Measurements from ENCODE around the gene DOCK9.

DOCK9 gene

DNA sequence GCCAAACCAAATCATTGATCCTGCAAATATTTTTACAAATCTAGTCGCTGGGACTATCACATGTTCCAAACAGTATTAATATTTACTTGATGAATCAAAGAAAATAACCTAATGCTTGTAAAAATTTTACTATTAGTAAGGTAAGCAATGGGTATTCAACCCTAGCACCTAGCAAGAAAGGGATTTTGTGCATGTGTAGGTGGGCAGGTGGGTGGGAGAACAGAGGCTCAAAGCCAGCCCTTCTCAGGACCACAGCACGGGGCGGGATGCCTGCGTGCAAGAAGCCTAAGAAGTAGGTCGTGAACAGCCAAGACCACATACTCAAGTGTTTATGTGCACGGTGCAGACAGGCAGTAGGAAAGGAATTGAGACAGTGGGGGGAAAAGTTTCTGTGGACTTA is 26.6 kb downstream of the DOCK9 start:
- Mint-ChIP-seq H3K9me3 (no peaks in the 10 kb centered on the region), H3K4me1 (peaks cover 51% of the 10 kb centered on the region), H3K27me3 (no peaks in the 10 kb centered on the region)

DNA sequence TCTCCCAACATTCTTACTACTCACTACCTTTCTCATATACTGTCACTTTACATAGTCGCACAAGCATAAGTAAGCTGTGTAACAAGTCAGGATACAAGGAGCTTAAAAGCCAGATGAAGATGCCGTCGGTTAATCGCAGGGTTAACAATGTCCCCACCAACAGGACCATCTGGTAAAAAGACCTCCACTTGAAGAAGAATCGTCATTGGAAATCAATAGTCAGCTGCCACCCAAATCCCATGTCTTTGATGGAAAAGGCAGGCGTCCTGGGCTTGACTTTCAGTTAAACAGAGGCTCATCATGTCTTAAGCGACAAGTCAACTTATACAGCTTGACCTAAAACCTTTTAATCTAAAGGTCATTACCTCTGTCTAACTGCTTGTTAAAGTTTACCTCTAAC is 27.2 kb downstream of the DOCK9 start:
- H3K4me1 Mint-ChIP-seq = peaks cover 56% of the 10 kb centered on the region
- H3K36me3 Mint-ChIP-seq = peaks cover 22% of the 10 kb centered on the region
- no peak overlapping the region for H3K4me3 Mint-ChIP-seq
- H3K9me3 Mint-ChIP-seq = no peaks in the 10 kb centered on the region
- H3K27ac Mint-ChIP-seq = no peak overlapping the region
- no peaks in the 10 kb centered on the region for H3K27me3 Mint-ChIP-seq

More for the DNA sequence above, 26.6 kb downstream of the DOCK9 start:
- H3K27ac Mint-ChIP-seq = no peak overlapping the region
- peaks cover 22% of the 10 kb centered on the region for H3K36me3 Mint-ChIP-seq
- no peak overlapping the region for H3K4me3 Mint-ChIP-seq

- no peaks in the 10 kb centered on the region for H3K9me3 Mint-ChIP-seq
- H3K4me3 Mint-ChIP-seq = no peak overlapping the region
- H3K27me3 Mint-ChIP-seq = no peaks in the 10 kb centered on the region
- H3K36me3 Mint-ChIP-seq = peaks cover 16% of the 10 kb centered on the region
- H3K4me1 Mint-ChIP-seq = peaks cover 67% of the 10 kb centered on the region
- H3K27ac Mint-ChIP-seq = peak overlapping the region; percentile 35
These were observed 29.9 kb downstream of the DOCK9 start for GRCh38 chr13:98947925-98948324.

DNA sequence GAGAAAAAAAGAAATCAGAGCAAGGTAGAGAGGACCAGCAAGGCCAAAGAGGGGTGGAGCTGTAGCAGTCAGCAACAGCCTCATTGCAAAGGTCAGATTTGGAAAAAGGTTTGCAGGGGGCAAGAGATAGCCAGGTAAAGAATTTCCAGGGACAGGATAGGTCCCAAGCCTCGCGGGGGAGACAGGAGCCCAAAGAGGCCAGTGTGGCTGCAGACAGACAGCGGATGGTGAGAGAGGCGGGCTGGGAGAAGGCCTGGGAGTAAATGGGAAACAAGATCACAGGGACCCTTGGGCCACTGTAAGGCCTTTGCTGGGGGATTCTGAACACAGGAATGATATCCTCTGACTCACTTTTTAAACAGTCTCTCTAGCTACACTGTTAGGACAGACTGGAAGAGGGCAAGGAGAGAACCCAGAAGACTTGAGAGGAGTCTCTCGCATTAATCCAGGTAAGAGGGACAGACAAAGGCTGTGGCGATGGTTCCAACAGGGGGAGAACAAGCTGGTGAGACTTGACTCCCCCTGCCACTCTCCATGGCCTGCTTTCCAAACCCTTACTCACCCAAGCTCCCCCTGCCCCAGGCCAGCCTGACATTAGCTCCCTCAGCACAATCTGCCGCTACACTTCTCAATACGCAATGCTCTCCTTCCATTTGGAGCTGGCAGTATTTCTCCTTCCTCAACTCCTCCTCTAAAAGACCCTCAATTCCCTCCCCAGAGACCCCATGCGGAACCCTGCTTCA is 31.8 kb downstream of the DOCK9 start:
- no peak overlapping the region for H3K4me3 Mint-ChIP-seq
- H3K36me3 Mint-ChIP-seq = peaks cover 11% of the 10 kb centered on the region
- H3K4me1 Mint-ChIP-seq = peaks cover 71% of the 10 kb centered on the region
- peak overlapping the region; percentile 36 for H3K27ac Mint-ChIP-seq
- no peaks in the 10 kb centered on the region for H3K9me3 Mint-ChIP-seq
- H3K27me3 Mint-ChIP-seq = no peaks in the 10 kb centered on the region

- no peak overlapping the region for H3K27ac Mint-ChIP-seq
- peaks cover 7% of the 10 kb centered on the region for H3K36me3 Mint-ChIP-seq
- H3K27me3 Mint-ChIP-seq = no peaks in the 10 kb centered on the region
- no peaks in the 10 kb centered on the region for H3K9me3 Mint-ChIP-seq
- H3K4me3 Mint-ChIP-seq = no peak overlapping the region
- peaks cover 74% of the 10 kb centered on the region for H3K4me1 Mint-ChIP-seq
These were observed 33.5 kb downstream of the DOCK9 start for GRCh38 chr13:98944336-98944735.

- peaks cover 5% of the 10 kb centered on the region for H3K36me3 Mint-ChIP-seq
- no peak overlapping the region for H3K27ac Mint-ChIP-seq
- no peaks in the 10 kb centered on the region for H3K27me3 Mint-ChIP-seq
- H3K4me3 Mint-ChIP-seq = no peak overlapping the region
- peaks cover 74% of the 10 kb centered on the region for H3K4me1 Mint-ChIP-seq
- H3K9me3 Mint-ChIP-seq = no peaks in the 10 kb centered on the region
These were observed 34.9 kb downstream of the DOCK9 start for GRCh38 chr13:98942997-98943396.

- Mint-ChIP-seq H3K27ac (no peak overlapping the region), H3K9me3 (no peaks in the 10 kb centered on the region), H3K36me3 (peaks cover 5% of the 10 kb centered on the region), H3K4me3 (no peak overlapping the region), H3K27me3 (no peaks in the 10 kb centered on the region), H3K4me1 (peaks cover 74% of the 10 kb centered on the region)
These were observed 35.4 kb downstream of the DOCK9 start for GRCh38 chr13:98942485-98942884.

- Mint-ChIP-seq H3K27me3 (no peaks in the 10 kb centered on the region), H3K4me1 (peaks cover 74% of the 10 kb centered on the region), H3K27ac (no peak overlapping the region), H3K36me3 (peaks cover 5% of the 10 kb centered on the region), H3K4me3 (no peak overlapping the region), H3K9me3 (no peaks in the 10 kb centered on the region)
These were observed 36.3 kb downstream of the DOCK9 start for GRCh38 chr13:98941536-98941935.

DNA sequence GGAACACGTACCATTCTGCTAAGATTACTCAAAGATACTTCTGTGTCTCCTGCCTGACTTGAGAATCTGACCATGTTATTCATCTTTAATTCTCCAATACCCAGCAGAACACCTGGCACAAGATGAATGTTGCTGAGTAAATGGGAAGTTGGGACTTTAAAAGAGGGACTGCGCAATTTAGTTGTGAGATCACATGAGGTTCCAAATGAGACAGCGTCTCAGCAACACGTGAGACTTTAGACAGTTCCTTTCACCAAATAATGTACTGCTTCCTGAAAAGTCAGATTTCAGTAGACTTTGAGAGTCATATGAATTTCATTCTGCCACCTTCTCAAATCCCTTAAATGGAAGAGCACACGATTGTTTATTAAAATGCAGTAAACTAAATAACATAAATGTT is 36.7 kb downstream of the DOCK9 start:
- H3K36me3 Mint-ChIP-seq = peaks cover 7% of the 10 kb centered on the region
- H3K9me3 Mint-ChIP-seq = no peaks in the 10 kb centered on the region
- H3K4me3 Mint-ChIP-seq = no peak overlapping the region
- H3K4me1 Mint-ChIP-seq = peaks cover 71% of the 10 kb centered on the region
- H3K27ac Mint-ChIP-seq = peak overlapping the region; percentile 39
- no peaks in the 10 kb centered on the region for H3K27me3 Mint-ChIP-seq

- Mint-ChIP-seq H3K4me3 (no peak overlapping the region), H3K9me3 (no peaks in the 10 kb centered on the region), H3K27ac (peak overlapping the region; percentile 39), H3K36me3 (peaks cover 11% of the 10 kb centered on the region), H3K4me1 (peaks cover 69% of the 10 kb centered on the region), H3K27me3 (no peaks in the 10 kb centered on the region)
These were observed 37.4 kb downstream of the DOCK9 start for GRCh38 chr13:98940325-98941001.

GRCh38 chr13:98939660-98940191 is 38.1 kb downstream of the DOCK9 start:
- Mint-ChIP-seq H3K27me3 (no peaks in the 10 kb centered on the region), H3K9me3 (peaks cover 4% of the 10 kb centered on the region), H3K4me1 (peaks cover 66% of the 10 kb centered on the region), H3K27ac (peak overlapping the region; percentile 15), H3K36me3 (peaks cover 11% of the 10 kb centered on the region), H3K4me3 (no peak overlapping the region)

GRCh38 chr13:98938801-98939200 is 39.1 kb downstream of the DOCK9 start:
- Mint-ChIP-seq H3K36me3 (peaks cover 16% of the 10 kb centered on the region), H3K4me3 (no peak overlapping the region), H3K27ac (no peak overlapping the region), H3K9me3 (peaks cover 7% of the 10 kb centered on the region), H3K4me1 (peaks cover 58% of the 10 kb centered on the region), H3K27me3 (no peaks in the 10 kb centered on the region)

DNA sequence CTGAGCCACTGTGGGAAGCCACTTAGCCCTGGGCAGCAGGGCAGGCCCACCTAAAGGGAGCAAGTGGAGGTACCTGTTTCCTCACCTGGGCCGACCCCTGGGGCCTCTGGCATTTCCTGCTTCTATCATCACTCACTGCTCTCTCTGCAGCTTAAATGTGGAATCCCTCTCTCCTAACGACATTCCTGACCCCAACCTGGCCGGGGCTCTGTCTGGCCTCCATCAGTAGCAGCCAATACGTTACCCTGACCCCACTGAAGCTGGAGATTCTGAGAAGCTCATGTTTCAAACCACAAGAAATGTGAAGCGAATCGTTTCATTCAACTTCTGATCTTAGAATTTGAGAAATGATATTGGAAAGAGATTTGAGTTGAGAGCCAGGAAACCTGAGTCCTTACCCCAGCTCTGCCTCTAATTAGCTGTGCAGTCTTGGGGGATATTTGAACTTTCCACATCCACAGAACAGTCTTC is 39.9 kb downstream of the DOCK9 start:
- Mint-ChIP-seq H3K27me3 (no peaks in the 10 kb centered on the region), H3K27ac (peak overlapping the region; percentile 77), H3K4me1 (peaks cover 62% of the 10 kb centered on the region), H3K36me3 (peaks cover 22% of the 10 kb centered on the region), H3K9me3 (peaks cover 7% of the 10 kb centered on the region), H3K4me3 (no peak overlapping the region)

- Mint-ChIP-seq H3K9me3 (peaks cover 7% of the 10 kb centered on the region), H3K27ac (no peak overlapping the region), H3K36me3 (peaks cover 20% of the 10 kb centered on the region), H3K4me3 (no peak overlapping the region), H3K4me1 (peaks cover 53% of the 10 kb centered on the region), H3K27me3 (no peaks in the 10 kb centered on the region)
These were observed 43.6 kb downstream of the DOCK9 start for GRCh38 chr13:98934243-98934642.

DNA sequence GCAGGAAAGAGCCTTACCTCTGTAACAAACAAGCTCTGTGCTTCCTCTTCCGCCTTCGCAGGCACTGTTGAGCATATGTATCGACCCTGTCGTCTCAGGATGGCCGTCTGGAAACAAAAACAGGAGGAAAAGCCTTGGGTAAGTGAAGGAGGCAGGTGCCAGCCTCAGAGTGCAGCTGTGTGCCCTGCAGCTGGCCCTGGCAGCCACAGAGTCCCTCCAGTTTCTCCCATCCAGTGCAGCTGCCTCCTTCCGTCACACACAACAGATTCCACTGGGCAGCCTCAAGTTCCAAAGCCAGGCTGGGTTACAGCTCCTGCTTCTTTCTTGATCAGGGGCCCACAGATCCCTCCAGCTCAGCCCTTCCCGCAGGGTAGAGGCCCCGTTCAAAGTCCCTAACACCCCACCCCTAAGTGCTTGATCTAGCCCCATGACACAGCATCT is 47.7 kb downstream of the DOCK9 start:
- peaks cover 7% of the 10 kb centered on the region for H3K9me3 Mint-ChIP-seq
- H3K36me3 Mint-ChIP-seq = peaks cover 24% of the 10 kb centered on the region
- peak overlapping the region; percentile 68 for H3K4me3 Mint-ChIP-seq
- peak overlapping the region; percentile 95 for H3K27ac Mint-ChIP-seq
- H3K27me3 Mint-ChIP-seq = no peaks in the 10 kb centered on the region
- peaks cover 41% of the 10 kb centered on the region for H3K4me1 Mint-ChIP-seq
